Central memory CD8-positive, alpha-beta T cell (primary cell): Measurements from ENCODE around the gene CHN1.

Experiments used
- ATAC-seq: fragments of 150-1000 bp; cut with Tn5 transposase; replicated peaks from 2 replicates; pipeline ENCODE4 v1.10.0; 2022; ENCODE audit warnings: mild to moderate bottlenecking, moderate FRiP score, moderate number of reproducible peaks; ENCODE audit not compliant: poor library complexity, severe bottlenecking; ENCODE audit errors: extremely low read depth
- DNase-seq, 2 donors: peaks; one replicate each; pipeline ENCODE4 v3.0.0; 2021; ENCODE audit warnings: low spot score in 2 of 2
- H3K27ac Mint-ChIP-seq: one replicate; pipeline ENCODE4 v1.8.0; 2022; ENCODE audit warnings: low read depth, mild to moderate bottlenecking, moderate library complexity, mixed read lengths
- H3K27me3 Mint-ChIP-seq: one replicate; pipeline ENCODE4 v1.8.0; 2022; ENCODE audit warnings: mixed read lengths
- H3K36me3 Mint-ChIP-seq: one replicate; pipeline ENCODE4 v1.8.0; 2022; ENCODE audit warnings: mild to moderate bottlenecking, moderate library complexity, mixed read lengths; ENCODE audit not compliant: insufficient read depth
- H3K4me1 Mint-ChIP-seq: one replicate; pipeline ENCODE4 v1.8.0; 2022; ENCODE audit warnings: mixed read lengths
- H3K4me3 Mint-ChIP-seq: one replicate; pipeline ENCODE4 v1.8.0; 2022; ENCODE audit warnings: mild to moderate bottlenecking, moderate library complexity, mixed read lengths
- H3K9me3 Mint-ChIP-seq: one replicate; pipeline ENCODE4 v1.8.0; 2022; ENCODE audit warnings: mixed read lengths

CHN1 gene

DNA sequence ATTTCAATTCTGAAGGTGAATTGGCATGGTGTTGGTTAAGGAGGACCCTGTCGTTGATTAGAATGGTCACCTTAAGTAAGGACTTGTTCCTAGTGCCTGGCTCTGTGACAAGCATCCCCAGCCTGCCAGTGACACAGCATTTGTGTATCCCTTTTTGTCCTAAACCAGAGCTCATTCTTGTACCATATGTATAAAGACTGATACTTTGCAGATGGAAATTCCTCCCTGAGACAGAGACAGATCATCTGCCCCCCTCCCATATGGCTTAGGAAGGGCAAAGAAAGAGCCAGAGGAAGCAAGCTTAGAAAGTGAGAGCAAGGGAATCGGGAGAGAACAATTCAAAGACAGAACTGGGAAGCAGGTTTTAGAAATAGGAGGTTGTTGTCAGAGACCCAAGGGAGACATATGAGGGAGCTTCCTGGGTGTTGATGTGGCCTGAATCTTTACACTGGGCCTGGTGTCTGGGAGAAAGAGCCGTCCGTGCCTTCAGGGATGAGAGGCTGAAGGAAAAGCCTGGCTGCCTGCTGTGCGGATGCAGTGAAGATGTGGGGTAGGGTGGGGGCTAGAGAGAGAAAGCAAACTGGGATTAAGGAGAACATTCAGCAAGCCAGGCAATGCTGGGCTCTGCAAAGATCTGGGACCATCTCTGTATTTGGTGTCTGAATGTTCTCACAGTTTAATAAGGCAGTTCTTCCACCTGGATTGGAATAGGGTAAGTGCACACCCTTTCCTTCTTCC, 227.7 kb downstream of the CHN1 start:
- ATAC-seq, result no peak
- Mint-ChIP-seq H3K27me3 (no peaks in the 10 kb centered on the region), H3K36me3 (peaks cover 14% of the 10 kb centered on the region), H3K9me3 (no peaks in the 10 kb centered on the region), H3K4me3 (peak overlapping the region; percentile 12), H3K27ac (peak overlapping the region; percentile 91), H3K4me1 (peaks cover 25% of the 10 kb centered on the region)
- DNase-seq, result no peak

DNA sequence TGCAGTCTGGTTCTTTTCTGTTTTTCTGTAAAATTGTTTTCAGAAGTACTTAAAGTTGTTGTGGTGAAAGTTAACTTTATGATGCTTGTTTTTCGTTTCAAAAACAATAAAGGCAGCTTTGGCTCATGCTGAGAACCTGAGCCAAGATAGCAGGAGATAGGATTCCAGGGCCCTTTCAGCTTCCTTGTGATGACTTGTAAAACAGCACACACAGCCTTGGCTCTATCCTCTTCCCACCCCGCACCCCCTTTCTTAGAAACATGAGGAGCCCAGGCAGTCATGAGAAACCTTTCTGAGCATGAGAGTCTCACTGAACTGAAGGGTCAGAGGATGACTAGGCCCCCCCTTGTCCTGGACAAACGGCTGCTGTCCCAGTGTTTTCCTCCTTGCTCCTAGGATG, 228.5 kb downstream of the CHN1 start:
- H3K36me3 Mint-ChIP-seq, result peaks cover 14% of the 10 kb centered on the region
- H3K27ac Mint-ChIP-seq, result peak overlapping the region; percentile 38

DNA sequence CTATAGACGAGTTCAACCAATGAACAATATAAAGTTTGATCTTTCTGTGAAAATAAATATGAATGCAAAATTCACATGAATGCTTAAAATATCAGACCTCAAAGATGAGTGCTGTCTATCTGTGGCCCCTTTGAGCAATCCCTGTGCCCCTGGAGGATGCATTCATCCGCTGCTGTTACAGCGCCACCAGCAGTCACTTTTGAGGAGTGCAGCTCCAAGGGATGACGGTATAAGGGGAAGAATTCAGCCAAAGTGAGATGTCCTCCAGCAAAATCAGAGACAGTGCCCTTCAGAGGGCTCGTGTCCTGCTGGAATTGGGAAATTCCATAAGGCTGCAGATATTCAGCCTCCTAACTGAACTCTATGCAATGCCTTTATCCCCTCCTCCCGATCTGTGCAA, 229.0 kb downstream of the CHN1 start:
- ATAC-seq (no peak), DNase-seq (no peak)
- Mint-ChIP-seq H3K27me3 (no peaks in the 10 kb centered on the region), H3K4me1 (peaks cover 25% of the 10 kb centered on the region), H3K4me3 (no peak overlapping the region), H3K9me3 (no peaks in the 10 kb centered on the region), H3K27ac (peak overlapping the region; percentile 38), H3K36me3 (peaks cover 14% of the 10 kb centered on the region)

More for the DNA sequence above, 228.5 kb downstream of the CHN1 start:
- Mint-ChIP-seq H3K4me1 (peaks cover 25% of the 10 kb centered on the region), H3K4me3 (no peak overlapping the region), H3K9me3 (no peaks in the 10 kb centered on the region), H3K27me3 (no peaks in the 10 kb centered on the region)
- ATAC-seq, result no peak
- no peak for DNase-seq

DNA sequence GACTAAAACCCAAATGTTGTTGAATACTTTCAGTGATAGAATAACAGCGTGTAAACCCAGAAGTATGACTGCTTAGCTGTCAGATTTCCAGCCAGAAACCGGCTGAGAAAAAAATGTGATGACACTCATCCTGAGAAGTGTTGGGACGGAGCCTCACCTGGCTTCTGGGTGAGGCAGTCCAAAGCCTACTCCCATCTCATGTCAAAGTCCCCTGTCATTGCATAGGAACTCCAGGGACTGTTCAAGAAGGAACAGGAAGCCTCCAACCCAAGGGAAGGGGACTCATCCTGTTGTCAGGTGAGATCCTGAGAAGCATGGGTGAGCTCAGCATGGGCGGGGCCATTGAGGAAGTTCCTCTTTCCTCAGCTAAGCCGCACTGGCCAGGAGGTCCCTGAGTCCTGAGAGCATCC, 229.6 kb downstream of the CHN1 start:
- DNase-seq (no peak), ATAC-seq (no peak)
- Mint-ChIP-seq H3K27ac (peak overlapping the region; percentile 16), H3K9me3 (no peaks in the 10 kb centered on the region), H3K27me3 (no peaks in the 10 kb centered on the region), H3K4me3 (no peak overlapping the region), H3K4me1 (peaks cover 25% of the 10 kb centered on the region), H3K36me3 (peaks cover 14% of the 10 kb centered on the region)

DNA sequence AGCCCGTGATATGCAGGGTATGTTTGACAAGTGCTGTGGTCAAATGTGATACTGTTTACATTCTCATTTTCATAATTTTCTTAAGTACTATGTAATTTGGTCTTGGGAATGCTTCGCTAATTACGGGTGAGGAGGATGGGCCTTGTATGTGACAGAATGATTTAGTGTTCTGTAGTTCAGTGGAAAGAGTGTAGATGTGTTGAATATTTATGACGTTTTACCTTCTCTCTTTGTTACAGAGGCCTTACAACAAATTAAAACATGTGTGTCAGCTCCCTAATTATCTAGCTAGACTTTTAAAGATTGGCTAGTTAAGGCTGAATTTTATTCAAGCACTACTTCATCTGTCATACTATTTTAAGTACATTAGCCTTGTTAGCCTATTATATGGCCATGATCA, 230.3 kb downstream of the CHN1 start:
- H3K4me3 Mint-ChIP-seq, result no peak overlapping the region
- H3K9me3 Mint-ChIP-seq, result no peaks in the 10 kb centered on the region
- peaks cover 15% of the 10 kb centered on the region for H3K36me3 Mint-ChIP-seq
- no peaks in the 10 kb centered on the region for H3K27me3 Mint-ChIP-seq
- ATAC-seq (no peak), DNase-seq (no peak)
- peaks cover 25% of the 10 kb centered on the region for H3K4me1 Mint-ChIP-seq
- peak overlapping the region; percentile 16 for H3K27ac Mint-ChIP-seq

DNA sequence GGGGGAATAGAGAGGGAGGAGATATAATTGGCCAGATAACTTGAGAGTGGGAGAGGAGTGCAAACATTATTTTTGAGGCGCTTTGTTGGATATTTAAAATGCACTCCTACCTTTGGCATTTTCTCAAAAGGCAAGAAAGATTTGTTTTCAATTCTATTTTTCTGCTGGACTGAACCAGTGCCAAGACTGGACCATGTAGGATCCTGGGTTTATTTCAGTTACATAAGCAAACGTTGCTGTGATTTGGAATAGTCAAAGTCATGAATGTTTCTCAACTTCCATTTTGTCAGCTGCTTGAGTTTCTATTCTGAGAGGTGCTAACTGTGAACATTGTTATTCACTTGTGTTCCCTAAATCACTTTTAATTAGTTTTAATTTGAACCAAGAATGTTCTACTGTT, 232.0 kb downstream of the CHN1 start:
- Mint-ChIP-seq H3K36me3 (peaks cover 7% of the 10 kb centered on the region), H3K4me1 (peaks cover 11% of the 10 kb centered on the region), H3K27ac (no peak overlapping the region), H3K9me3 (no peaks in the 10 kb centered on the region), H3K27me3 (no peaks in the 10 kb centered on the region), H3K4me3 (no peak overlapping the region)
- no peak for ATAC-seq
- no peak for DNase-seq

DNA sequence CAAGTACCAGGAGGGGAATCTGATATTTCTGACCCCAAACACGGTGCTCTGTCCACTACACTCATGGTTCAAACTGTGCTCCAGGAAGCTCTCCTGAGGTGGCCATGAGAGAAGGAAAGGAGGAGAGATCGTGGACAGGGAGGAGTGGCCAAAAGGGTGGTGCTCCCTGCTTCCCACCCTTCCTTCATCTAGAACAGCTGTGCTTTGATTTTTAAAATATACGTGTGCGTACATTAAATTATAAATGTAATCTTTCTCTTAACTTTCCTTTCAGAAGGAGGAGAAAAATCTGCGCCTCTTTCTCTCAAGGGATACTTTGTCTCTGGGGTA, 232.7 kb downstream of the CHN1 start:
- Mint-ChIP-seq H3K27ac (no peak overlapping the region), H3K27me3 (no peaks in the 10 kb centered on the region), H3K4me3 (no peak overlapping the region), H3K36me3 (peaks cover 3% of the 10 kb centered on the region), H3K9me3 (no peaks in the 10 kb centered on the region), H3K4me1 (peaks cover 3% of the 10 kb centered on the region)
- DNase-seq, result no peak
- no peak for ATAC-seq

DNA sequence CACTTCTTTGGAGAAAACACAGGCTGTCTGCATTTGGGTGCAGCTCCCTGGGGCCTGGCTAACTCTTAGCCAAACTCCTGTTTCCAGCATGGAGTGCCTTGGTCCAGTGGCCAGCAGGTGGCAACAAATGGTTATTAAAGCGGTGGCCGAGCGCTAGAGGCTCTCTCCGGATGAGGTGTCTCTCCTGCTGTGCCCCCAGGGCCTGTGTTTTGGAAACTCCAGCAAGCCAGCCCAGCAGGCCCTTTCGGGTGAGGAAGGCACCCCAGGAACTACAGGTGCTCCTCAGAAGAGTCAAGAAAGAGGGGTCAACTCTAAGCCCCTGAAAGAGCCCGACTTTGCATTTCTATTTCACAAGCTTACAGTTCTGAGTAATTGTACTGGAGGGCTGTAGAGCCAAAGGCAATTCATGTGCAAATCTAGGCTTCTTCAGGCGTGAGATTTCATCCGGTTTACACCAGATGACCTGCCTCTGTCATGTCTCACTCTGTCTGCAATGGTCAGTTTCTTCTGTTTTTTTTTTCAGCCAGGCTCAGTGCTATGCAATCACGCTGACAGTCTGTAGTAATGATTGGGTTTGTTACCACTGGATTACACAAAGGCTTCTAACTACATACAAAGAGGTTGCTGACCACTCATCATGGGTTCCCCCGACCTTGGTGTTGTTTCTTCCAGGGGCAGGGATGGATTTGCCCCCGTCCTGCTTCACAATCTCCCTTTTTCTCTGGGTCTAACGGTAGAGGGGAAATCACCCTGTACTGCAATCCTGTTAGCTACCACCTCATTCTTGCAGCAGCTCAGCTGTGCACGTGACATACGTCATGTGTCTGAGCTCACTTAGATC, 233.3 kb downstream of the CHN1 start:
- no peaks in the 10 kb centered on the region for H3K27me3 Mint-ChIP-seq
- DNase-seq (no peak), ATAC-seq (no peak)
- H3K4me1 Mint-ChIP-seq, result no peaks in the 10 kb centered on the region
- H3K4me3 Mint-ChIP-seq, result no peak overlapping the region
- no peak overlapping the region for H3K27ac Mint-ChIP-seq
- H3K36me3 Mint-ChIP-seq, result peaks cover 2% of the 10 kb centered on the region
- no peaks in the 10 kb centered on the region for H3K9me3 Mint-ChIP-seq

DNA sequence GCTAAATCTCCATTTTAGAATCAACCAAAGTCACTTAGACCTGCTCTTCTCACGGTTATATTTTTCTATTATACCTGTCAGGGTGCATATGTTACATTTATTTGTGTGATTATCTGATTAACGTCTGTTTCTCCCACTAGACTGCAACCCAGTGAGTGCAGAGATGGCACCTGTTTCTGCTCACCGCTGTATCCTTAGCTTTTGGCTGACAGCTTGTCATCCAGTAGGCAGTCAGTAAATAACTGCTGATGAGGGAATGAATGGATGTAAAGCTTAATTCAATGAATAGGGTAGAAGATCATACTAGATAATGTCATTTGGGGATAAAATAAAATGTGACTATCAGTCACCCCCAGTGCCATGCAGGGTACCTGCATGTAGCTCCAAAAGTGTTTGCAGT, 234.0 kb downstream of the CHN1 start:
- Mint-ChIP-seq H3K4me1 (no peaks in the 10 kb centered on the region), H3K27ac (no peak overlapping the region), H3K4me3 (no peak overlapping the region), H3K36me3 (peaks cover 2% of the 10 kb centered on the region), H3K9me3 (no peaks in the 10 kb centered on the region), H3K27me3 (no peaks in the 10 kb centered on the region)
- no peak for ATAC-seq
- no peak for DNase-seq

DNA sequence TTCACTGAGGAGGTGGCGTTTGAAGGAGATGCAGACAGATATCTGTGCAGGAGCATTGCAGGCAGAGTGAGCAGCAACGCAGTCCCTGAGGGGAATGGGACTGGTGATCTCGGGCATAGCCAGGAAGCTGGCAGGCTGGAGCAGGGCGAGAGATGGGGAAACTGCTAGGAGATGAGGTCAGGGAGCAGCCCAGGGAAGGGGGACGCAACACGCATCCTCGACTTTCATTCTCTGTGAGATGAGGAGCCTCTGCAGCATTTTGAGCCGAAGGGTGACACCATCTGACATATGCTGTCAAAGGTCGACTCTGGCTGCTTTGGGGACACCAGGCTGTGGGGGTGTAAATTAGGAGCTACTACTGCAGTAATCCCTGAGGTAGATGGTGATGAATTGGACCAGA, 236.6 kb downstream of the CHN1 start:
- Mint-ChIP-seq H3K36me3 (peaks cover 2% of the 10 kb centered on the region), H3K4me1 (no peaks in the 10 kb centered on the region), H3K9me3 (no peaks in the 10 kb centered on the region), H3K27ac (no peak overlapping the region), H3K4me3 (no peak overlapping the region), H3K27me3 (no peaks in the 10 kb centered on the region)
- no peak for DNase-seq
- no peak for ATAC-seq

DNA sequence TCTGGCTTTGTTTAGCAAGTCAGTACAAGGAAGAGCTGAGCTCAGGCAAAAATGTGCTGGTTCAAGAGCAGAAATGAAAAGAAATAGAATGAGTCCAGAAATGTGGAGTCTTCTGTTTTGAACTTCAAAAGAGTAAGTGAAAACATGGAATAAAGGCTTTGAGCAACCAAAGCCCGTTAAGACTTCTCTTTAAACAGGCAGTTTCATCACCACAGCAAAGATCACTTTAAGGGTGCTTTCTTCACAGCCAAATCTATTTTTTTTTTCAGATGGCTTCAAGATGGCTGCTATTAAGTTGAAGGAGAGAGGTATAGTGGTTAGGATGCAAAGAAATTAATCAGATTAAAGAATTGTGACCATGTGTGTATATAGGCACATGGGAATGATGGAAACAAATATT, 238.9 kb downstream of the CHN1 start:
- DNase-seq (no peak), ATAC-seq (no peak)
- Mint-ChIP-seq H3K27ac (no peak overlapping the region), H3K4me1 (no peaks in the 10 kb centered on the region), H3K4me3 (no peak overlapping the region), H3K9me3 (no peaks in the 10 kb centered on the region), H3K36me3 (peaks cover 2% of the 10 kb centered on the region), H3K27me3 (peaks cover 6% of the 10 kb centered on the region)

DNA sequence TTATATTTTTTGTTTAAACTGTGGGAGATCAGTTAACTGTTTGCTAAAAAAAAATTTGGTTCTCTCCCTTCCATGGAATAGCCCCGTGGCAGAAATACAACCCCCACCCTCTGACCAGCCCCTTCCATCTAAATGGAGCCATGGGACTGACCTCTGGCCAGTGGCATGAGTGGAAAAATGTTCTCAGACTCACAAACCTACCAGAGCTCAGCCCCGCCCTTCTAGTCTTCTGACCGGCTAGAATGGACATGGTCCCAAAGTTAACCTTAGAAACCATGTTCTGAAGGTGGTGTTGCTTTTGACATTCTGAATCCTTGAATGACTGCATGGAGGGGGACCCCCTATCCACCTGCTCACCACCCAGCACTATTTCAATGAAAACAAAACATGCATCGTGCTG, 239.6 kb downstream of the CHN1 start:
- no peaks in the 10 kb centered on the region for H3K9me3 Mint-ChIP-seq
- ATAC-seq (no peak), DNase-seq (no peak)
- no peaks in the 10 kb centered on the region for H3K4me1 Mint-ChIP-seq
- no peak overlapping the region for H3K4me3 Mint-ChIP-seq
- H3K27me3 Mint-ChIP-seq, result peaks cover 9% of the 10 kb centered on the region
- H3K27ac Mint-ChIP-seq, result no peak overlapping the region
- H3K36me3 Mint-ChIP-seq, result peaks cover 2% of the 10 kb centered on the region
